Measurements from ENCODE around the gene TEX12. TPM values are rescaled to one million over a fixed set of nuclear protein-coding genes. Genes with fewer than 3 reads are reported as not detected.

The TEX12 gene
- total and polyA plus RNA-seq, 12 donors = 0.07 to 0.11 TPM; not detected in 10

GRCh38 chr11:112212290-112212689, 45.1 kb downstream of the TEX12 start:
- intact Hi-C loops (cut with DNase I) = no loop called here
- H3K36me3 ChIP-seq (replicated peaks in 1 of 2) = no peaks in the 10 kb centered on the region
- TF ChIP-seq CTCF (IDR thresholded peaks at IDR 0.05) (no peak), POLR2A (IDR thresholded peaks at IDR 0.05) (no peak)
- WGBS, 4 donors = 61 to 96% (median 89%) methylated on average over 3 of the region's 3 CpGs
- H3K9me3 ChIP-seq (replicated peaks in 1 of 3) = no peaks in the 10 kb centered on the region
- H3K27me3 ChIP-seq = no peaks in the 10 kb centered on the region
- DNase-seq = no peak
- H3K4me1 ChIP-seq (replicated peaks in 1 of 2) = peaks cover 0 to 18% of the 10 kb centered on the region in 2 donors
- peak overlapping the region in 2 of 5 donors; percentile 58 to 76 for H3K27ac ChIP-seq
- no peak overlapping the region for H3K4me3 ChIP-seq

- H3K4me1 ChIP-seq (replicated peaks in 1 of 2) = peaks cover 0 to 18% of the 10 kb centered on the region in 2 donors
- H3K27me3 ChIP-seq = no peaks in the 10 kb centered on the region
- H3K27ac ChIP-seq = peak overlapping the region in 3 of 5 donors; percentile 38 to 76 (median 58)
- TF ChIP-seq CTCF (IDR thresholded peaks at IDR 0.05) (no peak), POLR2A (IDR thresholded peaks at IDR 0.05) (no peak)
- intact Hi-C loops (cut with DNase I) = no loop called here
- H3K36me3 ChIP-seq (replicated peaks in 1 of 2) = no peaks in the 10 kb centered on the region
- peak in 6 of 7 donors; percentile 61 to 76 (median 68) for DNase-seq
- H3K4me3 ChIP-seq = no peak overlapping the region
- H3K9me3 ChIP-seq (replicated peaks in 1 of 3) = no peaks in the 10 kb centered on the region
These were observed 45.5 kb downstream of the TEX12 start for GRCh38 chr11:112212710-112213109.

- Histone ChIP-seq H3K9me3 (replicated peaks in 1 of 3) (no peaks in the 10 kb centered on the region), H3K4me1 (replicated peaks in 1 of 2) (peaks cover 0 to 18% of the 10 kb centered on the region in 2 donors), H3K27me3 (no peaks in the 10 kb centered on the region), H3K36me3 (replicated peaks in 1 of 2) (no peaks in the 10 kb centered on the region), H3K27ac (peak overlapping the region in 3 of 5 donors; percentile 38 to 81 (median 58)), H3K4me3 (no peak overlapping the region)
- TF ChIP-seq CTCF (IDR thresholded peaks at IDR 0.05) = no peak
- no peak for TF ChIP-seq POLR2A (IDR thresholded peaks at IDR 0.05)
- peak in 1 of 7 donors; percentile 18 for DNase-seq
- intact Hi-C loops (cut with DNase I) = no loop called here
- WGBS, 4 donors = 69 to 85% (median 76%) methylated on average over 4 of the region's 4 CpGs
These were observed 46.6 kb downstream of the TEX12 start for GRCh38 chr11:112213753-112214152.

GRCh38 chr11:112215621-112216020, 48.4 kb downstream of the TEX12 start:
- H3K4me3 ChIP-seq = no peak overlapping the region
- H3K9me3 ChIP-seq (replicated peaks in 1 of 3) = no peaks in the 10 kb centered on the region
- H3K4me1 ChIP-seq (replicated peaks in 1 of 2) = peaks cover 0 to 18% of the 10 kb centered on the region in 2 donors
- no peaks in the 10 kb centered on the region for H3K36me3 ChIP-seq (replicated peaks in 1 of 2)
- H3K27me3 ChIP-seq = no peaks in the 10 kb centered on the region
- no peak for TF ChIP-seq POLR2A (IDR thresholded peaks at IDR 0.05)
- TF ChIP-seq CTCF (IDR thresholded peaks at IDR 0.05) = no peak
- WGBS, 4 donors = 89 to 96% (median 93%) methylated on average over 6 of the region's 6 CpGs
- intact Hi-C loops (cut with DNase I) = no loop called here
- no peak for DNase-seq
- H3K27ac ChIP-seq = no peak overlapping the region

All from adrenal gland (tissue), 12 donors.